ENCODE data around the gene TSC1.

DNA sequence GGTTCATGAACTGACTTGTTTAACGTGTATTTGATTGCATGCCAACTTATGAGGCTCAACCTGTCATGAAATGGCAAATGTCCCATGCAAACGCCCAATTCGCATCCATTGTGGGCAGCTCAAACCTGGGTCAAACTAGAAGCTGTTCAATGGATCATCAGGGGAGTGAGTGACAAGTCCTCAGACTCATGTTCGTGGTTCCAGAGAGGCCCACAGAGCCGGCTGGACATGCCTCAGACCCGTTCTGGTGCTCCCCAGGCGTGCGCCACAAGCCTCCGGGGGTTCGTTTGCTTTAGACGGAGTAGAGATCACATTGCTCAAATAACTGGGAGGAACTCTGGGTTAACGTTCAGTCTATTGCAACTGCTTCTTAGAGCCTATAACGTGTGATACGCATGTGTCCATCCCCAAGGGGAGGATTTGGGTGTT, 49.1 kb upstream of the TSC1 start:
- TF ChIP-seq CTCF (conservative IDR thresholded peaks at IDR 0.05; ENCODE audit: low read depth, low read length) = no peak
- no peak for TF ChIP-seq EZH2 (IDR thresholded peaks at IDR 0.05; ENCODE audit: borderline replicate concordance, low read depth, low read length, poor library complexity, severe bottlenecking)

All from A673 (cell line).